Measurements from ENCODE around the gene PIH1D1.
A peak's percentile ranks its signal among the peaks of the same experiment; 100 is the strongest.
"Not testable (repeated sequence)": the region's sequence is repeated elsewhere in the genome, so short reads cannot be mapped to it uniquely, and the experiment has no call there.

The PIH1D1 gene

GRCh38 chr19:49462492-49462891 lies 10.9 kb upstream of the PIH1D1 start:
- Histone ChIP-seq H3K4me3 (no peak overlapping the region), H3K27ac (no peak overlapping the region)

- H3K4me3 ChIP-seq: no peak overlapping the region
- peak overlapping the region in 1 of 21 experiments; percentile 47 for H3K27ac ChIP-seq
These were observed 10.0 kb upstream of the PIH1D1 start for GRCh38 chr19:49461656-49462055.

- H3K4me3 ChIP-seq: not testable (repeated sequence)
- H3K27ac ChIP-seq: peak overlapping the region in 2 of 21 experiments; percentile 23 to 47
These were observed 9.5 kb upstream of the PIH1D1 start for GRCh38 chr19:49461130-49461529.

GRCh38 chr19:49459388-49459787 lies 7.8 kb upstream of the PIH1D1 start:
- Histone ChIP-seq H3K27ac (peak overlapping the region in 3 of 21 experiments; percentile 22 to 80 (median 65)), H3K4me3 (no peak overlapping the region)

GRCh38 chr19:49458567-49458903 lies 6.9 kb upstream of the PIH1D1 start:
- Histone ChIP-seq H3K27ac (peak overlapping the region in 20 of 21 experiments; percentile 11 to 88 (median 63)), H3K4me3 (no peak overlapping the region)

- H3K27ac ChIP-seq: peak overlapping the region in 17 of 21 experiments; percentile 21 to 80 (median 58)
- no peak overlapping the region for H3K4me3 ChIP-seq
These were observed 4.7 kb upstream of the PIH1D1 start for GRCh38 chr19:49456326-49456725.

GRCh38 chr19:49455773-49456172 lies 4.2 kb upstream of the PIH1D1 start:
- no peak overlapping the region for H3K4me3 ChIP-seq
- H3K27ac ChIP-seq: peak overlapping the region in 18 of 21 experiments; percentile 2 to 80 (median 54)

- peak overlapping the region; percentile 42 to 58 (median 53) for H3K4me3 ChIP-seq
- H3K27ac ChIP-seq: peak overlapping the region; percentile 59 to 98 (median 95)
These were observed 2.2 kb upstream of the PIH1D1 start for GRCh38 chr19:49453757-49454240.

GRCh38 chr19:49453013-49453756 lies 1.6 kb upstream of the PIH1D1 start, which contains the start of gene ALDH16A1:
Gene ALDH16A1, plus strand, starts transcription at chr19:49453225. Its CDS starts 107 bp downstream, at chr19:49453332.
- Histone ChIP-seq H3K4me3 (peak within 1 kb of the TSS; percentile 42 to 58 (median 53)), H3K27ac (peak within 1 kb of the TSS; percentile 59 to 98 (median 95))

- Histone ChIP-seq H3K4me3 (peak overlapping the region in 2 of 7 experiments; percentile 68 to 89), H3K27ac (peak overlapping the region in 2 of 21 experiments; percentile 81 to 83)
These were observed 1.2 kb downstream of the PIH1D1 start for GRCh38 chr19:49450405-49450804.

GRCh38 chr19:49448432-49448786 lies 3.2 kb downstream of the PIH1D1 start:
- H3K4me3 ChIP-seq: no peak overlapping the region
- H3K27ac ChIP-seq: peak overlapping the region in 1 of 21 experiments; percentile 28

GRCh38 chr19:49447485-49448431 lies 3.9 kb downstream of the PIH1D1 start:
- Histone ChIP-seq H3K27ac (peak overlapping the region in 3 of 21 experiments; percentile 11 to 41 (median 28)), H3K4me3 (no peak overlapping the region)

GRCh38 chr19:49445997-49446396 lies 5.6 kb downstream of the PIH1D1 start:
- Histone ChIP-seq H3K27ac (no peak overlapping the region), H3K4me3 (no peak overlapping the region)

GRCh38 chr19:49444100-49444700 lies 7.4 kb downstream of the PIH1D1 start:
- H3K4me3 ChIP-seq: not testable (repeated sequence)
- peak overlapping the region in 2 of 21 experiments; percentile 79 to 80 for H3K27ac ChIP-seq

- Histone ChIP-seq H3K27ac (peak overlapping the region in 20 of 21 experiments; percentile 58 to 85 (median 79)), H3K4me3 (peak overlapping the region; percentile 51 to 75 (median 63))
These were observed 8.1 kb downstream of the PIH1D1 start for GRCh38 chr19:49443366-49444099.

- Histone ChIP-seq H3K4me3 (peak overlapping the region; percentile 51 to 75 (median 63)), H3K27ac (peak overlapping the region in 20 of 21 experiments; percentile 58 to 85 (median 79))
These were observed 8.7 kb downstream of the PIH1D1 start for GRCh38 chr19:49442771-49443365.

GRCh38 chr19:49442354-49442753 lies 9.3 kb downstream of the PIH1D1 start:
- Histone ChIP-seq H3K4me3 (peak overlapping the region; percentile 51 to 75 (median 63)), H3K27ac (peak overlapping the region in 9 of 21 experiments; percentile 10 to 83 (median 48))

GRCh38 chr19:49441960-49442350 lies 9.7 kb downstream of the PIH1D1 start:
- peak overlapping the region in 3 of 7 experiments; percentile 51 to 75 (median 63) for H3K4me3 ChIP-seq
- peak overlapping the region in 2 of 21 experiments; percentile 10 to 37 for H3K27ac ChIP-seq
